ENCODE data around the gene C2orf69. TPM values are rescaled to one million over a fixed set of nuclear protein-coding genes. Genes with fewer than 3 reads are reported as not detected.

C2orf69 gene
- total and polyA plus RNA-seq, 2 of the 8 experiments (the other 6 are each of a cell fraction or from before 2014, with no cell fraction given), result 3.9 to 32.0 TPM

- no peak for TF ChIP-seq RAD21 (IDR thresholded peaks at IDR 0.05 in 1 of 2, conservative IDR thresholded peaks at IDR 0.05 in 1 of 2; ENCODE audit: low read depth in 2 of 2, low read length in 2 of 2)
- no peak for TF ChIP-seq GTF2F1 (IDR thresholded peaks at IDR 0.05; ENCODE audit: borderline replicate concordance, low read depth, low read length)
- no peak for TF ChIP-seq CHD7 (IDR thresholded peaks at IDR 0.05; ENCODE audit: insufficient replicate concordance, low read length)
- no peak for TF ChIP-seq HDAC6 (IDR thresholded peaks at IDR 0.05; ENCODE audit: low read depth, low read length)
- TF ChIP-seq EP300 (IDR thresholded peaks at IDR 0.05; ENCODE audit: borderline replicate concordance in 1 of 2, low read depth in 2 of 2, low read length in 2 of 2), result no peak
Measured at GRCh38 chr2:199868431-199869226, 42.5 kb upstream of the C2orf69 start (continued).

Data from H1 (cell line).